ENCODE results near the gene GPR39.

GRCh38 chr2:132636346-132636745, 219.7 kb downstream of the GPR39 start:
- TF ChIP-seq CTCF (IDR thresholded peaks at IDR 0.05 in 8 of 11, conservative IDR thresholded peaks at IDR 0.05 in 3 of 11) = no peak
- no peak for TF ChIP-seq POLR2A (IDR thresholded peaks at IDR 0.05)
- TF ChIP-seq POLR2AphosphoS5 (IDR thresholded peaks at IDR 0.05) = no peak

Measured in spleen (tissue), 7 donors.